ENCODE measurements around the gene CTNNBIP1.
"Not testable (repeated sequence)": the region's sequence is repeated elsewhere in the genome, so short reads cannot be mapped to it uniquely, and the experiment has no call there.

The CTNNBIP1 gene

GRCh38 chr1:9917901-9918300, 7.8 kb upstream of the CTNNBIP1 start:
- ChIA-PET CTCF (interaction anchor here (0.6 to 1.0 kb wide), 4 partner anchors 32 to 236 kb away, joined by 3 to 4 read pairs (median 4); no protein-coding TSS in a partner anchor), POLR2A (no interaction called here)
- Histone ChIP-seq H3K36me3 (ENCODE audit: control insufficient read depth in 2 of 2, insufficient read depth in 1 of 2, low read length in 2 of 2) (no peaks in the 10 kb centered on the region), H3K4me1 (ENCODE audit: control insufficient read depth, insufficient read depth, low read length) (peaks cover 4% of the 10 kb centered on the region; the same call in 1 of the 2 replicates), H3K9me3 (ENCODE audit: control insufficient read depth, insufficient read depth, low read depth, low read length) (no peaks in the 10 kb centered on the region), H3K27ac (ENCODE audit: extremely low read depth, low read depth, low read length) (no peak overlapping the region), H3K4me3 (ENCODE audit: low read depth, low read length) (no peak overlapping the region)
- TF ChIP-seq ZBTB21 (tag by site-specific recombination; IDR thresholded peaks at IDR 0.05), result no peak
- no peak for TF ChIP-seq ZNF548 (tag by site-specific recombination; IDR thresholded peaks at IDR 0.05)
- no peak for TF ChIP-seq ZNF660 (tag by site-specific recombination; IDR thresholded peaks at IDR 0.05)
- TF ChIP-seq ZNF626 (tag by site-specific recombination; IDR thresholded peaks at IDR 0.05), result no peak
- TF ChIP-seq ZNF37A (tag by site-specific recombination; IDR thresholded peaks at IDR 0.05), result no peak
- TF ChIP-seq GFI1B (tag by site-specific recombination; IDR thresholded peaks at IDR 0.05), result no peak
- no peak for TF ChIP-seq ZNF169 (tag by site-specific recombination; IDR thresholded peaks at IDR 0.05)
- no peak for TF ChIP-seq ZBTB17 (tag by site-specific recombination; IDR thresholded peaks at IDR 0.05)
- TF ChIP-seq ZBTB6 (tag by site-specific recombination; IDR thresholded peaks at IDR 0.05), result no peak
- TF ChIP-seq ZNF394 (tag by site-specific recombination; IDR thresholded peaks at IDR 0.05; ENCODE audit: borderline replicate concordance), result no peak
- no peak for TF ChIP-seq ZNF148 (tag by site-specific recombination; IDR thresholded peaks at IDR 0.05; ENCODE audit: borderline replicate concordance)
- no peak for TF ChIP-seq ZNF585B (tag by site-specific recombination; IDR thresholded peaks at IDR 0.05)
- TF ChIP-seq ZNF561 (tag by site-specific recombination; IDR thresholded peaks at IDR 0.05; ENCODE audit: borderline replicate concordance), result no peak
- TF ChIP-seq BCL11A (tag by site-specific recombination; IDR thresholded peaks at IDR 0.05; ENCODE audit: low read depth), result no peak
- no peak for TF ChIP-seq ZSCAN18 (tag by site-specific recombination; IDR thresholded peaks at IDR 0.05)
- TF ChIP-seq ZNF248 (tag by site-specific recombination; IDR thresholded peaks at IDR 0.05), result no peak
- TF ChIP-seq KLF1 (tag by site-specific recombination; IDR thresholded peaks at IDR 0.05), result no peak
- TF ChIP-seq KLF9 (tag by site-specific recombination; IDR thresholded peaks at IDR 0.05; ENCODE audit: low read depth), result no peak

- H3K4me3 ChIP-seq (ENCODE audit: low read depth, low read length); H3K4me1 ChIP-seq (ENCODE audit: control insufficient read depth, insufficient read depth, low read length); H3K27ac ChIP-seq (ENCODE audit: extremely low read depth, low read depth, low read length); H3K36me3 ChIP-seq (ENCODE audit: control insufficient read depth in 2 of 2, insufficient read depth in 1 of 2, low read length in 2 of 2); H3K9me3 ChIP-seq (ENCODE audit: control insufficient read depth, insufficient read depth, low read depth, low read length): not testable (repeated sequence)
- ChIA-PET CTCF (interaction anchor here (0.8 to 4.4 kb wide), 2 partner anchors 43 to 49 kb away, joined by 4 to 24 read pairs; no protein-coding TSS in a partner anchor), POLR2A (interaction anchor here (0.6 kb wide), 1 partner anchor 18 kb away, joined by 3 read pairs; no protein-coding TSS in a partner anchor)
Measured at GRCh38 chr1:9917495-9917894, 7.4 kb upstream of the CTNNBIP1 start.

- Histone ChIP-seq H3K4me1 (ENCODE audit: control insufficient read depth, insufficient read depth, low read length) (no peaks in the 10 kb centered on the region), H3K36me3 (ENCODE audit: control insufficient read depth in 2 of 2, insufficient read depth in 1 of 2, low read length in 2 of 2) (no peaks in the 10 kb centered on the region), H3K4me3 (ENCODE audit: low read depth, low read length) (no peak overlapping the region), H3K9me3 (ENCODE audit: control insufficient read depth, insufficient read depth, low read depth, low read length) (no peaks in the 10 kb centered on the region), H3K27ac (ENCODE audit: extremely low read depth, low read depth, low read length) (no peak overlapping the region)
- POLR2A ChIA-PET, result interaction anchor here (1.7 kb wide), 1 partner anchor 27 kb away, joined by 5 read pairs; the partner anchor contains the start of genes LZIC and NMNAT1
- CTCF ChIA-PET, result interaction anchor here (0.6 to 4.4 kb wide), 3 partner anchors 30 to 42 kb away, joined by 4 to 24 read pairs (median 4); no protein-coding TSS in a partner anchor
- TF ChIP-seq ZBTB26 (tag by site-specific recombination; optimal IDR thresholded peaks at IDR 0.05), result no peak
- TF ChIP-seq ZNF776 (tag by site-specific recombination; IDR thresholded peaks at IDR 0.05; ENCODE audit: borderline replicate concordance), result no peak
- TF ChIP-seq ZBTB11 (tag by site-specific recombination; conservative IDR thresholded peaks at IDR 0.05; ENCODE audit: low read depth), result no peak
- TF ChIP-seq ZNF555 (tag by site-specific recombination; conservative IDR thresholded peaks at IDR 0.05), result no peak
- TF ChIP-seq ZNF366 (tag by site-specific recombination; conservative IDR thresholded peaks at IDR 0.05), result 0 out of 2 replicates have a peak, but pooled peaks have one; percentile 17
Measured at GRCh38 chr1:9916452-9916851, 6.4 kb upstream of the CTNNBIP1 start.

All from HEK293 (cell line).